H9 (cell line): ENCODE results near the gene CDC25B. TPM values are rescaled to one million over a fixed set of nuclear protein-coding genes. Genes with fewer than 3 reads are reported as not detected.

Experiments
- DNase-seq: peaks from one replicate; pipeline ENCODE4 v3.0.0-alpha.2; 2017
- H2AFZ ChIP-seq: one replicate; pipeline ENCODE4 v1.6.1; 2013; ENCODE audit warnings: mild to moderate bottlenecking, low read length, control low read depth, moderate library complexity
- H2AK5ac ChIP-seq: 2 replicates; pipeline ENCODE4 v1.6.1; 2013; ENCODE audit warnings: low read length, control low read depth, mixed read lengths; ENCODE audit not compliant: insufficient read length
- H2BK120ac ChIP-seq: one replicate; pipeline ENCODE4 v1.6.1; 2013; ENCODE audit warnings: low read depth, mild to moderate bottlenecking, low read length, control low read depth, inconsistent platforms; ENCODE audit not compliant: poor library complexity, severe bottlenecking
- H2BK12ac ChIP-seq: 2 replicates; pipeline ENCODE4 v1.6.1; 2013; ENCODE audit warnings: low read length, control low read depth, mixed read lengths, low read depth; ENCODE audit not compliant: insufficient read length
- H2BK15ac ChIP-seq: 2 replicates; pipeline ENCODE4 v1.6.1; 2013; ENCODE audit warnings: low read depth, low read length, control low read depth
- H2BK20ac ChIP-seq: one replicate; pipeline ENCODE4 v1.6.1; 2013; ENCODE audit warnings: low read depth, mild to moderate bottlenecking, low read length, control low read depth, inconsistent platforms; ENCODE audit not compliant: poor library complexity, severe bottlenecking
- H2BK5ac ChIP-seq: 2 replicates; pipeline ENCODE4 v1.6.1; 2013; ENCODE audit warnings: low read length, control low read depth, mixed read lengths; ENCODE audit not compliant: insufficient read length
- H3K14ac ChIP-seq: 2 replicates; pipeline ENCODE4 v1.6.1; 2013; ENCODE audit warnings: low read length, control low read depth; ENCODE audit not compliant: insufficient read depth
- H3K18ac ChIP-seq: 2 replicates; pipeline ENCODE4 v1.6.1; 2013; ENCODE audit warnings: low read depth, mild to moderate bottlenecking, mixed read lengths, low read length, control low read depth; ENCODE audit not compliant: insufficient read length
- H3K23ac ChIP-seq: 2 replicates; pipeline ENCODE4 v1.6.1; 2013; ENCODE audit warnings: low read length, control low read depth, mixed read lengths, low read depth; ENCODE audit not compliant: insufficient read length
- H3K23me2 ChIP-seq: 2 replicates; pipeline ENCODE4 v1.6.1; 2013; ENCODE audit warnings: low read depth, mild to moderate bottlenecking, mixed read lengths, low read length, control low read depth; ENCODE audit not compliant: insufficient read length, poor library complexity, severe bottlenecking
- H3K27ac ChIP-seq: 2 replicates; pipeline ENCODE4 v1.5.1; 2013; ENCODE audit warnings: low read length, control low read depth, mixed read lengths, low read depth; ENCODE audit not compliant: insufficient read length
- H3K27me3 ChIP-seq: 2 replicates; pipeline ENCODE4 v1.6.1; 2013; ENCODE audit warnings: low read length, control low read depth, inconsistent platforms; ENCODE audit not compliant: insufficient read depth
- H3K4ac ChIP-seq: 2 replicates; pipeline ENCODE4 v1.6.1; 2013; ENCODE audit warnings: low read depth, mild to moderate bottlenecking, control low read depth, inconsistent platforms, low read length, moderate library complexity
- H3K4me1 ChIP-seq: 2 replicates; pipeline ENCODE4 v1.6.1; 2013; ENCODE audit warnings: low read length, control low read depth, inconsistent platforms; ENCODE audit not compliant: insufficient read depth
- H3K4me2 ChIP-seq: 2 replicates; pipeline ENCODE4 v1.6.1; 2013; ENCODE audit warnings: low read length, control low read depth, mixed read lengths; ENCODE audit not compliant: insufficient read length, insufficient read depth
- H3K56ac ChIP-seq: 2 replicates; pipeline ENCODE4 v1.6.1; 2013; ENCODE audit warnings: low read depth, mild to moderate bottlenecking, mixed read lengths, low read length, control low read depth; ENCODE audit not compliant: insufficient read length
- H3K79me1 ChIP-seq: 2 replicates; pipeline ENCODE4 v1.6.1; 2013; ENCODE audit warnings: low read depth, mild to moderate bottlenecking, moderate library complexity, low read length, control low read depth, inconsistent platforms; ENCODE audit not compliant: insufficient read depth, poor library complexity, severe bottlenecking
- H3K79me2 ChIP-seq: 2 replicates; pipeline ENCODE4 v1.6.1; 2013; ENCODE audit warnings: low read length, control low read depth, inconsistent platforms; ENCODE audit not compliant: insufficient read depth
- H3K9ac ChIP-seq: 2 replicates; pipeline ENCODE4 v1.6.1; 2013; ENCODE audit warnings: low read length, control low read depth, mixed read lengths; ENCODE audit not compliant: insufficient read length; ENCODE audit errors: extremely low read depth
- H3K9me3 ChIP-seq: one replicate; pipeline ENCODE4 v1.6.1; 2013; ENCODE audit warnings: low read depth, low read length, inconsistent platforms; ENCODE audit not compliant: control insufficient read depth
- H3T11ph ChIP-seq: one replicate; pipeline ENCODE4 v1.6.1; 2013; ENCODE audit warnings: mild to moderate bottlenecking, low read length, control low read depth, inconsistent platforms
- H4K20me1 ChIP-seq: one replicate; pipeline ENCODE4 v1.6.1; 2013; ENCODE audit not compliant: control insufficient read depth, insufficient read length, insufficient read depth
- H4K5ac ChIP-seq: 2 replicates; pipeline ENCODE4 v1.6.1; 2013; ENCODE audit warnings: low read depth, mild to moderate bottlenecking, mixed read lengths, low read length, control low read depth; ENCODE audit not compliant: insufficient read length
- H4K8ac ChIP-seq: replicated peaks from 2 replicates; pipeline ENCODE4 v1.6.1; 2013; ENCODE audit warnings: low read length, control low read depth, mixed read lengths, low read depth; ENCODE audit not compliant: insufficient read length
- H4K91ac ChIP-seq: 2 replicates; pipeline ENCODE4 v1.6.1; 2013; ENCODE audit warnings: low read depth, mild to moderate bottlenecking, moderate library complexity, mixed read lengths, low read length, control low read depth; ENCODE audit not compliant: insufficient read length
- H3K27ac Mint-ChIP-seq, 3 experiments: 2 replicates in 2 of 3; 3 replicates in 1 of 3; pipeline ENCODE4 v1.8.0; 2020 to 2021; ENCODE audit warnings: mixed read lengths in 3 of 3, mild to moderate bottlenecking in 1 of 3, moderate library complexity in 1 of 3
- H3K27me3 Mint-ChIP-seq: 2 replicates; pipeline ENCODE4 v1.8.0; 2021; ENCODE audit warnings: low read depth, mild to moderate bottlenecking, moderate library complexity, mixed read lengths
- H3K36me3 Mint-ChIP-seq, 3 experiments: 2 replicates in 2 of 3; 3 replicates in 1 of 3; pipeline ENCODE4 v1.8.0; 2020 to 2021; ENCODE audit warnings: low read depth in 3 of 3, mixed read lengths in 3 of 3; ENCODE audit not compliant: insufficient read depth in 1 of 3
- H3K4me1 Mint-ChIP-seq, 2 experiments: 2 replicates each; pipeline ENCODE4 v1.8.0; 2020; ENCODE audit warnings: mixed read lengths in 2 of 2
- H3K4me3 Mint-ChIP-seq, 2 experiments: 2 replicates in 1 of 2; 3 replicates in 1 of 2; pipeline ENCODE4 v1.8.0; 2020 to 2021; ENCODE audit warnings: mild to moderate bottlenecking in 2 of 2, mixed read lengths in 2 of 2, moderate library complexity in 1 of 2
- H3K9me3 Mint-ChIP-seq, 2 experiments: 2 replicates in 1 of 2; 3 replicates in 1 of 2; pipeline ENCODE4 v1.8.0; 2020; ENCODE audit warnings: mild to moderate bottlenecking in 2 of 2, mixed read lengths in 2 of 2, moderate library complexity in 1 of 2
- WGBS: extraction: QIAGEN DNeasy Blood & Tissue Kit; methylation state at CpG from one replicate; pipeline ENCODE4 v1.1.7; 2013; ENCODE audit warnings: missing lambda C conversion rate, low lambda C conversion rate, mixed read lengths; ENCODE audit not compliant: insufficient read length; ENCODE audit errors: extremely low coverage; 5-methylcytosine and 5-hydroxymethylcytosine counted together
- total RNA-seq: library from RNA; stranded (reverse); gene quantifications from 2 replicates; pipeline ENCODE4 v1.2.1, GENCODE V29; 2021
- TF ChIP-seq, protein P1 (sequence below): fragments of 200-600 bp; sonication (generic); conservative IDR thresholded peaks from 3 replicates; pipeline ENCODE4 v1.8.0; 2021; ENCODE audit warnings: antibody characterized with exemption, mild to moderate bottlenecking

CDC25B gene
- total RNA-seq, 1 experiment from 2014 or later: 24.0 TPM

DNA sequence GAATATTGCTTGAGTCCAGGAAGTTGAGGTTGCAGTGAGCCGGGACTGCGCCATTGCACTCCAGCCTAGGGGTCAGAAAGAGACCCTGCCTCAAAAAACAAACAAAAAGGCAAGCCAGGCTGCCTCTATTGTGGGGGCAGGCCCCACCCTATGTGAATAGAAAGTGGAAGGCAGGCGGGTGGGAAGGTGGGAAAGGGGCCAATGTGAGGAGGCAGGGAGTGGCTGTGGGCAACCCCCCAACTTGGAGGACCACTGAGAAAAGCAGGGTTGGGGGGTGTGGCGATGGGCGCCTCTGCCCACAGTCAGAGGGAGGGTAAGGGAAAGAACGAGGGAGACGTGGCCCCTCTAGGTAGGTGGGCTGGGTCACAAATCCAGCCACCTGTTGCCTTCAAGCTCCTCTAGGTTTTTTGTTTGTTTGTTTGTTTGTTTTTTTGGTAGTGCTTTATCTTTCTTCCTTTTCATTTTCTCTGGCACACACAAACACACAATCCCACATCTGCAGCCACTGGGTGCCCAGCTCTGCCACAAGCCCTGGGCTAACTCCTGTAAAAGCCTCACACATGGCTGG lies 18.9 kb downstream of the CDC25B start:
- no peaks in the 10 kb centered on the region for H3K9me3 Mint-ChIP-seq
- H3K18ac ChIP-seq: no peak overlapping the region
- no peaks in the 10 kb centered on the region; a peak in 1 of 7 replicates for H3K36me3 Mint-ChIP-seq
- peaks cover 4% of the 10 kb centered on the region for H3K27me3 Mint-ChIP-seq
- TF ChIP-seq, protein P1, sequence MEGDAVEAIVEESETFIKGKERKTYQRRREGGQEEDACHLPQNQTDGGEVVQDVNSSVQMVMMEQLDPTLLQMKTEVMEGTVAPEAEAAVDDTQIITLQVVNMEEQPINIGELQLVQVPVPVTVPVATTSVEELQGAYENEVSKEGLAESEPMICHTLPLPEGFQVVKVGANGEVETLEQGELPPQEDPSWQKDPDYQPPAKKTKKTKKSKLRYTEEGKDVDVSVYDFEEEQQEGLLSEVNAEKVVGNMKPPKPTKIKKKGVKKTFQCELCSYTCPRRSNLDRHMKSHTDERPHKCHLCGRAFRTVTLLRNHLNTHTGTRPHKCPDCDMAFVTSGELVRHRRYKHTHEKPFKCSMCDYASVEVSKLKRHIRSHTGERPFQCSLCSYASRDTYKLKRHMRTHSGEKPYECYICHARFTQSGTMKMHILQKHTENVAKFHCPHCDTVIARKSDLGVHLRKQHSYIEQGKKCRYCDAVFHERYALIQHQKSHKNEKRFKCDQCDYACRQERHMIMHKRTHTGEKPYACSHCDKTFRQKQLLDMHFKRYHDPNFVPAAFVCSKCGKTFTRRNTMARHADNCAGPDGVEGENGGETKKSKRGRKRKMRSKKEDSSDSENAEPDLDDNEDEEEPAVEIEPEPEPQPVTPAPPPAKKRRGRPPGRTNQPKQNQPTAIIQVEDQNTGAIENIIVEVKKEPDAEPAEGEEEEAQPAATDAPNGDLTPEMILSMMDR: no peak
- no peaks in the 10 kb centered on the region for H3K23me2 ChIP-seq
- H2AFZ ChIP-seq: no peak overlapping the region
- H4K91ac ChIP-seq: no peak overlapping the region
- WGBS: no CpG with 5 or more reads among the region's 7 CpGs
- H3K4ac ChIP-seq: no peak overlapping the region
- no peak overlapping the region for H2BK120ac ChIP-seq
- H2BK12ac ChIP-seq: no peak overlapping the region
- H2BK15ac ChIP-seq: no peak overlapping the region
- H3K23ac ChIP-seq: no peak overlapping the region
- H4K20me1 ChIP-seq: no peaks in the 10 kb centered on the region
- no peak overlapping the region for H3K56ac ChIP-seq
- no peaks in the 10 kb centered on the region for H3K27me3 ChIP-seq
- H2AK5ac ChIP-seq: no peak overlapping the region
- H3K27ac ChIP-seq: no peak overlapping the region
- H4K5ac ChIP-seq: no peak overlapping the region
- no peaks in the 10 kb centered on the region for H3K79me2 ChIP-seq
- no peaks in the 10 kb centered on the region; the same call in 1 of the 2 replicates for H3K4me1 ChIP-seq
- H4K8ac ChIP-seq: no peak overlapping the region
- no peak for DNase-seq
- H3K4me1 Mint-ChIP-seq: peaks cover 19 to 29% of the 10 kb centered on the region in 2 experiments
- H3T11ph ChIP-seq: no peak overlapping the region
- no peak overlapping the region for H3K27ac Mint-ChIP-seq
- no peak overlapping the region for H2BK5ac ChIP-seq
- no peak overlapping the region for H3K4me2 ChIP-seq
- no peak overlapping the region for H3K4me3 Mint-ChIP-seq
- H2BK20ac ChIP-seq: no peak overlapping the region
- no peak overlapping the region for H3K9ac ChIP-seq
- no peaks in the 10 kb centered on the region for H3K9me3 ChIP-seq
- no peaks in the 10 kb centered on the region for H3K79me1 ChIP-seq
- H3K14ac ChIP-seq: no peak overlapping the region; the same call in 1 of the 2 replicates
